ENCODE data around the gene SARDH. TPM values are rescaled to one million over a fixed set of nuclear protein-coding genes. Genes with fewer than 3 reads are reported as not detected.

The SARDH gene
- total RNA-seq, 8 experiments from 2014 or later = 0.20 to 3.4 (median 2.4) TPM

GRCh38 chr9:133685653-133686609 lies 52.2 kb downstream of the SARDH start:
- H3K27ac ChIP-seq = no peak overlapping the region
- in situ Hi-C loops (cut with MboI; ENCODE audit: low pct_unique_long_range_greater_than_20kb in 2 of 9, low sequenced_read_pairs in 9 of 9, unreplicated experiment in 9 of 9) = no loop called here
- WGBS, 10 experiments = 17 to 100% (median 94%) methylated on average over 1 to 6 of the region's 18 CpGs; no CpG with 5 or more reads in 2 of the 10 experiments
- no peak for ATAC-seq (replicated peaks in 6 of 8)
- no peak overlapping the region for H3K4me3 ChIP-seq
- peaks cover 18 to 22% of the 10 kb centered on the region in 2 donors for H3K4me1 ChIP-seq (replicated peaks in 1 of 2)

- no peak overlapping the region for H3K4me3 ChIP-seq
- no peak for ATAC-seq (replicated peaks in 6 of 8)
- peaks cover 18 to 21% of the 10 kb centered on the region in 2 donors for H3K4me1 ChIP-seq (replicated peaks in 1 of 2)
- H3K27ac ChIP-seq = no peak overlapping the region
- 20 to 100% (median 80%) methylated on average over 1 to 4 of the region's 17 CpGs; no CpG with 5 or more reads in 7 of the 10 experiments for WGBS, 10 experiments
- in situ Hi-C loops (cut with MboI; ENCODE audit: low pct_unique_long_range_greater_than_20kb in 2 of 9, low sequenced_read_pairs in 9 of 9, unreplicated experiment in 9 of 9) = no loop called here
Measured at GRCh38 chr9:133684936-133685361, 53.2 kb downstream of the SARDH start.

GRCh38 chr9:133684121-133684935 lies 53.8 kb downstream of the SARDH start:
- Histone ChIP-seq H3K27ac (peak overlapping the region in 1 of 2 donors; percentile 67), H3K4me3 (no peak overlapping the region), H3K4me1 (replicated peaks in 1 of 2) (peaks cover 18 to 27% of the 10 kb centered on the region in 2 donors)
- WGBS, 10 experiments = 27 to 92% (median 80%) methylated on average over 1 to 6 of the region's 26 CpGs; no CpG with 5 or more reads in 3 of the 10 experiments
- peak in 3 of 8 experiments; percentile 4 to 9 (median 5) for ATAC-seq (replicated peaks in 6 of 8)
- in situ Hi-C loops (cut with MboI; ENCODE audit: low pct_unique_long_range_greater_than_20kb in 2 of 9, low sequenced_read_pairs in 9 of 9, unreplicated experiment in 9 of 9) = no loop called here

GRCh38 chr9:133683586-133684120 lies 54.5 kb downstream of the SARDH start:
- H3K4me1 ChIP-seq (replicated peaks in 1 of 2) = peaks cover 21 to 33% of the 10 kb centered on the region in 2 donors
- in situ Hi-C loops (cut with MboI; ENCODE audit: low pct_unique_long_range_greater_than_20kb in 2 of 9, low sequenced_read_pairs in 9 of 9, unreplicated experiment in 9 of 9) = no loop called here
- ATAC-seq (replicated peaks in 6 of 8) = peak; percentile 57 to 85 (median 82)

GRCh38 chr9:133682818-133683585 lies 55.1 kb downstream of the SARDH start:
- Histone ChIP-seq H3K4me3 (no peak overlapping the region), H3K4me1 (replicated peaks in 1 of 2) (peaks cover 21 to 34% of the 10 kb centered on the region in 2 donors), H3K27ac (peak overlapping the region in 1 of 2 donors; percentile 67)
- in situ Hi-C loops (cut with MboI; ENCODE audit: low pct_unique_long_range_greater_than_20kb in 2 of 9, low sequenced_read_pairs in 9 of 9, unreplicated experiment in 9 of 9) = no loop called here
- peak in 1 of 8 experiments; percentile 3 for ATAC-seq (replicated peaks in 6 of 8)
- WGBS, 10 experiments = 45 to 100% (median 73%) methylated on average over 2 to 7 of the region's 20 CpGs; no CpG with 5 or more reads in 7 of the 10 experiments

More at GRCh38 chr9:133683586-133684120, 54.5 kb downstream of the SARDH start:
- no peak overlapping the region for H3K4me3 ChIP-seq
- peak overlapping the region; percentile 15 to 67 for H3K27ac ChIP-seq
- WGBS, 10 experiments = 4% methylated on average over 5 of the region's 19 CpGs; no CpG with 5 or more reads in 9 of the 10 experiments

GRCh38 chr9:133681658-133682306 lies 56.4 kb downstream of the SARDH start:
- ATAC-seq (replicated peaks in 6 of 8) = no peak
- in situ Hi-C loops (cut with MboI; ENCODE audit: low pct_unique_long_range_greater_than_20kb in 2 of 9, low sequenced_read_pairs in 9 of 9, unreplicated experiment in 9 of 9) = no loop called here
- Histone ChIP-seq H3K4me3 (no peak overlapping the region), H3K27ac (no peak overlapping the region), H3K4me1 (replicated peaks in 1 of 2) (peaks cover 21 to 34% of the 10 kb centered on the region in 2 donors)
- WGBS, 10 experiments = 83 to 97% methylated on average over 1 to 5 of the region's 35 CpGs; no CpG with 5 or more reads in 8 of the 10 experiments

GRCh38 chr9:133680976-133681657 lies 57.0 kb downstream of the SARDH start:
- no peak overlapping the region for H3K4me3 ChIP-seq
- in situ Hi-C loops (cut with MboI; ENCODE audit: low pct_unique_long_range_greater_than_20kb in 2 of 9, low sequenced_read_pairs in 9 of 9, unreplicated experiment in 9 of 9) = no loop called here
- ATAC-seq (replicated peaks in 6 of 8) = no peak
- H3K27ac ChIP-seq = no peak overlapping the region
- 89 to 100% (median 100%) methylated on average over 1 to 3 of the region's 20 CpGs; no CpG with 5 or more reads in 7 of the 10 experiments for WGBS, 10 experiments
- H3K4me1 ChIP-seq (replicated peaks in 1 of 2) = peaks cover 21 to 34% of the 10 kb centered on the region in 2 donors

- ATAC-seq (replicated peaks in 6 of 8) = no peak
- peaks cover 21 to 34% of the 10 kb centered on the region in 2 donors for H3K4me1 ChIP-seq (replicated peaks in 1 of 2)
- in situ Hi-C loops (cut with MboI; ENCODE audit: low pct_unique_long_range_greater_than_20kb in 2 of 9, low sequenced_read_pairs in 9 of 9, unreplicated experiment in 9 of 9) = no loop called here
- WGBS, 10 experiments = 84 to 100% (median 95%) methylated on average over 1 to 9 of the region's 21 CpGs; no CpG with 5 or more reads in 6 of the 10 experiments
- H3K4me3 ChIP-seq = no peak overlapping the region
- H3K27ac ChIP-seq = no peak overlapping the region
Measured at GRCh38 chr9:133680250-133680975, 57.7 kb downstream of the SARDH start.

GRCh38 chr9:133679466-133680061 lies 58.6 kb downstream of the SARDH start:
- peak overlapping the region in 1 of 2 donors; percentile 53 for H3K27ac ChIP-seq
- 13 to 90% (median 50%) methylated on average over 2 to 10 of the region's 35 CpGs; no CpG with 5 or more reads in 1 of the 10 experiments for WGBS, 10 experiments
- peaks cover 23 to 29% of the 10 kb centered on the region in 2 donors for H3K4me1 ChIP-seq (replicated peaks in 1 of 2)
- H3K4me3 ChIP-seq = no peak overlapping the region
- ATAC-seq (replicated peaks in 6 of 8) = peak in 3 of 8 experiments; percentile 8 to 17 (median 9)
- in situ Hi-C loops (cut with MboI; ENCODE audit: low pct_unique_long_range_greater_than_20kb in 2 of 9, low sequenced_read_pairs in 9 of 9, unreplicated experiment in 9 of 9) = no loop called here

GRCh38 chr9:133679056-133679455 lies 59.1 kb downstream of the SARDH start:
- Histone ChIP-seq H3K4me1 (replicated peaks in 1 of 2) (peaks cover 19 to 26% of the 10 kb centered on the region in 2 donors), H3K27ac (peak overlapping the region in 1 of 2 donors; percentile 53), H3K4me3 (no peak overlapping the region)
- WGBS, 10 experiments = 55 to 88% (median 82%) methylated on average over 2 to 8 of the region's 15 CpGs; no CpG with 5 or more reads in 3 of the 10 experiments
- peak in 5 of 8 experiments; percentile 6 to 62 (median 12) for ATAC-seq (replicated peaks in 6 of 8)
- in situ Hi-C loops (cut with MboI; ENCODE audit: low pct_unique_long_range_greater_than_20kb in 2 of 9, low sequenced_read_pairs in 9 of 9, unreplicated experiment in 9 of 9) = no loop called here
